ENCODE data around the gene CAPZB. TPM values are rescaled to one million over a fixed set of nuclear protein-coding genes. Genes with fewer than 3 reads are reported as not detected.
"Not testable (repeated sequence)": the region's sequence is repeated elsewhere in the genome, so short reads cannot be mapped to it uniquely, and the experiment has no call there.

CAPZB gene
- polyA plus RNA-seq (2012; ENCODE audit: insufficient read depth, insufficient read length) = 495 TPM

- peak; percentile 66 for DNase-seq (ENCODE audit: low read depth, low spot score)
These were observed at the start of gene CAPZB for GRCh38 chr1:19485362-19486187. CAPZB (minus strand) TSS chr1:19485539; CDS start chr1:19485438, 101 bp downstream.

GRCh38 chr1:19534281-19534680 lies 48.9 kb upstream of the CAPZB start:
- DNase-seq (ENCODE audit: low read depth, low spot score) = no peak
- no peak overlapping the region for H3K4me3 ChIP-seq (ENCODE audit: low read length)

More at GRCh38 chr1:19485362-19486187, at the start of gene CAPZB:
- peak within 1 kb of the TSS; percentile 93 for H3K4me3 ChIP-seq (ENCODE audit: low read length)

- H3K4me3 ChIP-seq (ENCODE audit: low read length) = no peak overlapping the region
- no peak for DNase-seq (ENCODE audit: low read depth, low spot score)
These were observed 48.3 kb upstream of the CAPZB start for GRCh38 chr1:19533626-19534025.

GRCh38 chr1:19532519-19532918 lies 47.2 kb upstream of the CAPZB start:
- H3K4me3 ChIP-seq (ENCODE audit: low read length) = no peak overlapping the region
- DNase-seq (ENCODE audit: low read depth, low spot score) = no peak

- DNase-seq (ENCODE audit: low read depth, low spot score) = no peak
- H3K4me3 ChIP-seq (ENCODE audit: low read length) = no peak overlapping the region
These were observed 44.3 kb upstream of the CAPZB start for GRCh38 chr1:19529664-19530063.

GRCh38 chr1:19528438-19528837 lies 43.1 kb upstream of the CAPZB start:
- H3K4me3 ChIP-seq (ENCODE audit: low read length) = no peak overlapping the region
- DNase-seq (ENCODE audit: low read depth, low spot score) = no peak

GRCh38 chr1:19525607-19526545 lies 40.5 kb upstream of the CAPZB start:
- DNase-seq (ENCODE audit: low read depth, low spot score) = no peak
- H3K4me3 ChIP-seq (ENCODE audit: low read length) = no peak overlapping the region

GRCh38 chr1:19524791-19525190 lies 39.5 kb upstream of the CAPZB start:
- H3K4me3 ChIP-seq (ENCODE audit: low read length) = no peak overlapping the region
- DNase-seq (ENCODE audit: low read depth, low spot score) = no peak

GRCh38 chr1:19522570-19522969 lies 37.2 kb upstream of the CAPZB start:
- H3K4me3 ChIP-seq (ENCODE audit: low read length); DNase-seq (ENCODE audit: low read depth, low spot score): not testable (repeated sequence)

- no peak for DNase-seq (ENCODE audit: low read depth, low spot score)
- no peak overlapping the region for H3K4me3 ChIP-seq (ENCODE audit: low read length)
These were observed 36.1 kb upstream of the CAPZB start for GRCh38 chr1:19521411-19521810.

- DNase-seq (ENCODE audit: low read depth, low spot score) = no peak
- H3K4me3 ChIP-seq (ENCODE audit: low read length) = no peak overlapping the region
These were observed 31.7 kb upstream of the CAPZB start for GRCh38 chr1:19517017-19517416.

- no peak overlapping the region for H3K4me3 ChIP-seq (ENCODE audit: low read length)
- no peak for DNase-seq (ENCODE audit: low read depth, low spot score)
These were observed 29.9 kb upstream of the CAPZB start for GRCh38 chr1:19515201-19515600.

- H3K4me3 ChIP-seq (ENCODE audit: low read length) = no peak overlapping the region
- no peak for DNase-seq (ENCODE audit: low read depth, low spot score)
These were observed 29.1 kb upstream of the CAPZB start for GRCh38 chr1:19514391-19514831.

GRCh38 chr1:19512545-19512944 lies 27.2 kb upstream of the CAPZB start:
- no peak for DNase-seq (ENCODE audit: low read depth, low spot score)
- no peak overlapping the region for H3K4me3 ChIP-seq (ENCODE audit: low read length)

GRCh38 chr1:19511116-19511515 lies 25.8 kb upstream of the CAPZB start:
- DNase-seq (ENCODE audit: low read depth, low spot score) = no peak
- no peak overlapping the region for H3K4me3 ChIP-seq (ENCODE audit: low read length)

- H3K4me3 ChIP-seq (ENCODE audit: low read length); DNase-seq (ENCODE audit: low read depth, low spot score): not testable (repeated sequence)
These were observed 24.3 kb upstream of the CAPZB start for GRCh38 chr1:19509647-19510046.

- no peak overlapping the region for H3K4me3 ChIP-seq (ENCODE audit: low read length)
- no peak for DNase-seq (ENCODE audit: low read depth, low spot score)
These were observed 22.2 kb upstream of the CAPZB start for GRCh38 chr1:19507516-19507915.

GRCh38 chr1:19505693-19506457 lies 20.5 kb upstream of the CAPZB start:
- H3K4me3 ChIP-seq (ENCODE audit: low read length) = no peak overlapping the region
- DNase-seq (ENCODE audit: low read depth, low spot score) = no peak
